A375 (cell line): ENCODE data around the gene TM7SF3. TPM values are rescaled to one million over a fixed set of nuclear protein-coding genes. Genes with fewer than 3 reads are reported as not detected.

Experiments used
- total RNA-seq: library from RNA; depleted of rRNA; stranded (reverse); fragments of >200 nt; shearing (Covaris generic); gene quantifications from 2 replicates; pipeline ENCODE4 v1.2.3, GENCODE V29; 2014; rRNA removed

Gene TM7SF3
- total RNA-seq: 75.0 and 88.7 TPM in 2 replicates

GRCh38 chr12:27014085-27014858, at the start of gene TM7SF3:
Gene TM7SF3 (minus strand): TSS chr12:27014384. CDS start chr12:27014168, 216 bp downstream.

GRCh38 chr12:26937863-26938700, 76.1 kb downstream of the TM7SF3 start, which contains the start of the genes FGFR1OP2 and INTS13:
Gene FGFR1OP2 (plus strand): TSS chr12:26938470. CDS start chr12:26954159, 15,689 bp downstream.
Gene INTS13 (minus strand): TSS chr12:26937981. CDS start chr12:26936803, 1,178 bp downstream.

Other genes starting within 250 kb of the TM7SF3 start
- gene ITPR2, start 181.2 kb downstream of the TM7SF3 start, total RNA-seq: 10.0 and 15.0 TPM in 2 replicates
- gene INTS13, start 76.4 kb downstream of the TM7SF3 start, total RNA-seq: 45.9 and 51.8 TPM in 2 replicates
- gene FGFR1OP2, start 75.9 kb downstream of the TM7SF3 start, total RNA-seq: 44.7 and 57.7 TPM in 2 replicates
- gene MED21, start 8.2 kb upstream of the TM7SF3 start, total RNA-seq: 22.8 and 29.9 TPM in 2 replicates
- gene C12orf71, start 68.2 kb upstream of the TM7SF3 start, total RNA-seq: not detected in 2 replicates
- gene STK38L, start 229.9 kb upstream of the TM7SF3 start, total RNA-seq: 24.0 and 25.1 TPM in 2 replicates